K562 (cell line): ENCODE data around the gene SCN8A.

Experiments used
- DIDO1 ChIP-seq: fragments of 450-650 bp; IDR thresholded peaks from 2 replicates; pipeline ENCODE4 v1.6.1; 2016; ENCODE audit warnings: low read depth, missing biosample characterization, missing genetic modification characterization
- E2F1 ChIP-seq: sonication (generic); formaldehyde crosslinking; IDR thresholded peaks from 2 replicates; pipeline ENCODE4 v1.8.1; 2023; ENCODE audit warnings: mild to moderate bottlenecking, missing genetic modification reagents, moderate library complexity
- ESRRA ChIP-seq: fragments of 450-650 bp; IDR thresholded peaks from 2 replicates; pipeline ENCODE4 v1.6.1; 2014; ENCODE audit warnings: low read depth, mild to moderate bottlenecking, moderate library complexity, borderline replicate concordance
- JUND ChIP-seq, 2 experiments: IDR thresholded peaks; 2 replicates in 1 of 2; 3 replicates in 1 of 2; pipeline ENCODE4 v1.6.1; 2011; ENCODE audit warnings: borderline replicate concordance in 2 of 2, low read depth in 2 of 2, low read length in 2 of 2, improper control_type of control experiment in 1 of 2, missing biosample characterization in 1 of 2, missing genetic modification characterization in 1 of 2, missing genetic modification reagents in 1 of 2
- MAFF ChIP-seq: IDR thresholded peaks from 2 replicates; pipeline ENCODE4 v1.6.1; 2012; ENCODE audit warnings: low read length, improper control_type of control experiment
- MEIS2 ChIP-seq: fragments of 450-650 bp; IDR thresholded peaks from 2 replicates; pipeline ENCODE4 v1.6.1; 2014; ENCODE audit warnings: mild to moderate bottlenecking; ENCODE audit not compliant: partially characterized antibody
- PCBP2 ChIP-seq: fragments of 200-400 bp; formaldehyde crosslinking; IDR thresholded peaks from 2 replicates; pipeline ENCODE4 v1.6.1; 2018; ENCODE audit warnings: low read length, low read depth, mild to moderate bottlenecking, moderate library complexity; ENCODE audit not compliant: poor library complexity, severe bottlenecking
- POLR2AphosphoS5 ChIP-seq: IDR thresholded peaks from 2 replicates; pipeline ENCODE4 v1.6.1; 2011; ENCODE audit warnings: mild to moderate bottlenecking, low read depth, low read length, moderate library complexity; ENCODE audit not compliant: control insufficient read depth, insufficient read depth
- RNF219 ChIP-seq: fragments of 250-450 bp; sonication (Bioruptor Pico); IDR thresholded peaks from 2 replicates; pipeline ENCODE4 v1.5.0; 2022; ENCODE audit warnings: mild to moderate bottlenecking
- ZNF318 ChIP-seq, 2 experiments: fragments of 450-650 bp; IDR thresholded peaks; 2 replicates each; pipeline ENCODE4 v1.6.1; 2016; ENCODE audit warnings: mild to moderate bottlenecking in 2 of 2, borderline replicate concordance in 1 of 2, low read depth in 1 of 2, moderate library complexity in 1 of 2
- ZNF583 ChIP-seq: fragments of 250-450 bp; sonication (Bioruptor Pico); IDR thresholded peaks from 2 replicates; pipeline ENCODE4 v1.4.0; 2020

- TF ChIP-seq ZNF318 (IDR thresholded peaks at IDR 0.05; ENCODE audit: borderline replicate concordance in 1 of 2, low read depth in 1 of 2) (no peak), RNF219 (CRISPR knock-in tag) (no peak), MEIS2 (no peak), DIDO1 (no peak), POLR2AphosphoS5 (no peak), ZNF583 (no peak), E2F1 (no peak), PCBP2 (no peak), ESRRA (no peak), JUND (IDR thresholded peaks at IDR 0.05; ENCODE audit: borderline replicate concordance, low read depth, low read length) (no peak), JUND (tag; IDR thresholded peaks at IDR 0.05; ENCODE audit: borderline replicate concordance, low read depth, low read length) (no peak), MAFF (no peak)
Measured at GRCh38 chr12:51672334-51672733, 81.3 kb downstream of the SCN8A start.
